ENCODE measurements around the gene DDHD1. TPM values are rescaled to one million over a fixed set of nuclear protein-coding genes. Genes with fewer than 3 reads are reported as not detected.

Gene DDHD1
- total and polyA plus RNA-seq, 7 experiments from 2014 or later: 6.7 to 103 (median 48.2) TPM

DNA sequence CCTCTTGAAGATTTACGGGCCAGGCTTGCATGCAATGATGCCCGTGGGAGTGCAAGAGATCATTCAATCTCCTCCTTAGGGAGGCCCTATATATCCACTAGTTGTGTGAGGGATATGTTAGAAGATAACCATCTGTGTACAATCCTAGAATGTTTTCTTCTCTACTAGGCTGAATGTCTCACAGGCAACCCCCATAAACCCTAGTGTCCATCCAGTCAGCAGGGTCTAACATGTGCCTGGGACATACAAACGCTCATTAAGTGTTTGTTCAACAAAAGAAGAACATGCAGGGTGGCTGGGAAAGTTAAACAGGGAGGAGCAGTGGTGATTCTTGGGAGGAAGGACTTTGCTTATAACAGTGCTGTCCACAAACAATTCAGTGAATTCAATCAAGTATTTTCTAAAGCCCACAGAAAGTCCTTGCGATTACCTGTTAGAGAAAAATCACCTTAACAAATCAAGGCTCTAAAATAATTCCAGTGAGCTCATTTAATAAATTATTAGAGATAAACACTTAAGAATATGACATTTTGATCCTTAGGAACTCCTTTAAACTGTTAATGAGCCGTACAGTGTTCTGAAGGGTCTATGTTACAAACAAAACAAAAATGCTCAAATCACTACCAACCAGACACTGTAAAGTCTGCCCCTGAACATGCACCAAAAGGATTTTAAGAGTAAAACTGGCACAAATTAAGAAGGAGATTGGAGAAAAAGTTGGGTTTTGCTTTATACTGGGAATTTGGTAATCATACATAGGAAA, 105.6 kb downstream of the DDHD1 start:
- H3K27ac Mint-ChIP-seq: no peak overlapping the region
- ChIA-PET CTCF (no interaction called here), POLR2A (no interaction called here)
- H3K4me1 Mint-ChIP-seq: no peaks in the 10 kb centered on the region
- peaks cover 0 to 21% (median 5%) of the 10 kb centered on the region in 3 experiments for H3K36me3 ChIP-seq (ENCODE audit: control insufficient read depth in 2 of 3, insufficient read depth in 3 of 3, low read length in 3 of 3)
- H3K27ac ChIP-seq (ENCODE audit: low read depth, low read length): no peak overlapping the region
- intact Hi-C loops (cut with micrococcal nuclease): no loop called here
- no peaks in the 10 kb centered on the region for H3K27me3 Mint-ChIP-seq
- DNase-seq (no peak), ATAC-seq (no peak)
- no peaks in the 10 kb centered on the region for H3K9me3 Mint-ChIP-seq
- H3K27me3 ChIP-seq (ENCODE audit: control insufficient read depth in 2 of 2, insufficient read depth in 2 of 2, low read length in 2 of 2): no peaks in the 10 kb centered on the region
- no peaks in the 10 kb centered on the region for H3K4me1 ChIP-seq (ENCODE audit: control insufficient read depth in 2 of 2, insufficient read depth in 2 of 2, low read length in 2 of 2)
- no peak overlapping the region for H3K4me3 ChIP-seq (ENCODE audit: low read length)
- no peak overlapping the region for H3K4me3 Mint-ChIP-seq
- H3K36me3 Mint-ChIP-seq: peaks cover 6 to 47% (median 37%) of the 10 kb centered on the region in 5 donors
- H3K9me3 ChIP-seq (ENCODE audit: control insufficient read depth in 2 of 3, low read length in 3 of 3): no peaks in the 10 kb centered on the region

DNA sequence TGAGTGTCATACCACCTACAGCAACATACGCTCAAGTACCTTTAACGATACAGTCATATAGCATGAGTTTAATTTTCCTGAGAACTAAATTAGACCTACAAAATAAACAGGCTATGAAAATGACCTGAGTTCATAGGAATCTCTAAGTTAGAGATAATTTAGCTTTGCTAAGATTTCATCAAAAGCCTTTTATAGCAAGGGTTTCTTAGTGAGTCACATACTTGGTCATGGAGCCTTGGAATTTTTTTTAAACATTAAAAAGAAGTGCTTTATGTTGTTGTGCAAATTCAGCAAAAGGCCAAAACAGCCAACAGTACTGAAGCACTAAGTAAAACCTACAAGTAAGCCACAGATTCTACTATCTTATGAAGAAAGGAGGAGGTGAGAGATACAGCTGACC, 108.6 kb downstream of the DDHD1 start:
- DNase-seq: no peak
- no peak overlapping the region for H3K4me3 ChIP-seq (ENCODE audit: low read length)
- Mint-ChIP-seq H3K36me3 (peaks cover 22 to 59% (median 49%) of the 10 kb centered on the region in 5 donors), H3K4me3 (no peak overlapping the region), H3K9me3 (peaks cover 0 to under 1% (median 0%) of the 10 kb centered on the region in 11 donors), H3K4me1 (no peaks in the 10 kb centered on the region), H3K27me3 (no peaks in the 10 kb centered on the region), H3K27ac (no peak overlapping the region)
- H3K4me1 ChIP-seq (ENCODE audit: control insufficient read depth in 2 of 2, insufficient read depth in 2 of 2, low read length in 2 of 2): no peaks in the 10 kb centered on the region
- H3K36me3 ChIP-seq (ENCODE audit: control insufficient read depth in 2 of 3, insufficient read depth in 3 of 3, low read length in 3 of 3): peaks cover 0 to 46% (median 5%) of the 10 kb centered on the region in 3 experiments
- no peaks in the 10 kb centered on the region for H3K9me3 ChIP-seq (ENCODE audit: control insufficient read depth in 2 of 3, low read length in 3 of 3)
- intact Hi-C loops (cut with micrococcal nuclease): no loop called here
- H3K27ac ChIP-seq (ENCODE audit: low read depth, low read length): no peak overlapping the region
- POLR2A ChIA-PET: no interaction called here
- CTCF ChIA-PET: no interaction called here
- ATAC-seq: no peak
- H3K27me3 ChIP-seq (ENCODE audit: control insufficient read depth in 2 of 2, insufficient read depth in 2 of 2, low read length in 2 of 2): no peaks in the 10 kb centered on the region

DNA sequence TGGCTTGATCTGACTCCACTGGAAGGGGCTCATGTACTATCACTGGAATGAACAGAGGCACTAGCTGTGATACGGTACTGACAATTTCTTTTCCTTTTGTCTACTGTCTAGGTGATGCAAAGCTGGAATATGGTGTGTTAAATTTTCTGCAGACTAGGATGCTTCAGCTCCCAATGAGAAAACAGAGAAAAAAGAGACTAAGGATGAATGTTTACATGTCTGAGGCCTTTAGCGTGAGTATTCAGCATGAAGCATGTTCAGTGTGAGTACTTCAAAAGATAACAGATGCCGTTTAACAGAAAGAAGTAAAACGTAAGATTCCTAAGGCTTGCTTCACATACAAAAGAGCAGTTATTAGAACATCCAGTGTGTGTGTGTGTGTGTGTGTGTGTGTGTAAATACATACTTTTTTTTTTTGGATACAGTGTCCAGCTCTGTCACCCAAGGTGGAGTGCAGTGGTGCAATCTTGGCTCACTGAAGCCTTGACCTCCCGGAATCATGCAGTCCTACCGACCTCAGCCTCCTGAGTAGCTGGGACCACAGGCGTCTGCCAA, 110.0 kb downstream of the DDHD1 start:
- H3K4me1 Mint-ChIP-seq: no peaks in the 10 kb centered on the region
- ChIA-PET POLR2A (interaction anchor here (0.7 kb wide), 1 partner anchor 109 kb away, joined by 3 read pairs; no protein-coding TSS in a partner anchor), CTCF (interaction anchor here (0.6 kb wide), 1 partner anchor 41 kb away, joined by 5 read pairs; no protein-coding TSS in a partner anchor)
- no peak overlapping the region for H3K4me3 ChIP-seq (ENCODE audit: low read length)
- no peaks in the 10 kb centered on the region for H3K27me3 Mint-ChIP-seq
- H3K36me3 Mint-ChIP-seq: peaks cover 27 to 64% (median 52%) of the 10 kb centered on the region in 5 donors
- ATAC-seq: no peak
- H3K4me1 ChIP-seq (ENCODE audit: control insufficient read depth in 2 of 2, insufficient read depth in 2 of 2, low read length in 2 of 2): no peaks in the 10 kb centered on the region
- no peak overlapping the region for H3K27ac ChIP-seq (ENCODE audit: low read depth, low read length)
- H3K4me3 Mint-ChIP-seq: no peak overlapping the region
- peaks cover 0 to 6% (median 0%) of the 10 kb centered on the region in 11 donors for H3K9me3 Mint-ChIP-seq
- no peak for DNase-seq
- peaks cover 5 to 56% (median 7%) of the 10 kb centered on the region in 3 experiments for H3K36me3 ChIP-seq (ENCODE audit: control insufficient read depth in 2 of 3, insufficient read depth in 3 of 3, low read length in 3 of 3)
- intact Hi-C loops (cut with micrococcal nuclease): no loop called here
- no peaks in the 10 kb centered on the region for H3K27me3 ChIP-seq (ENCODE audit: control insufficient read depth in 2 of 2, insufficient read depth in 2 of 2, low read length in 2 of 2)
- no peak overlapping the region for H3K27ac Mint-ChIP-seq
- no peaks in the 10 kb centered on the region for H3K9me3 ChIP-seq (ENCODE audit: control insufficient read depth in 2 of 3, low read length in 3 of 3)

DNA sequence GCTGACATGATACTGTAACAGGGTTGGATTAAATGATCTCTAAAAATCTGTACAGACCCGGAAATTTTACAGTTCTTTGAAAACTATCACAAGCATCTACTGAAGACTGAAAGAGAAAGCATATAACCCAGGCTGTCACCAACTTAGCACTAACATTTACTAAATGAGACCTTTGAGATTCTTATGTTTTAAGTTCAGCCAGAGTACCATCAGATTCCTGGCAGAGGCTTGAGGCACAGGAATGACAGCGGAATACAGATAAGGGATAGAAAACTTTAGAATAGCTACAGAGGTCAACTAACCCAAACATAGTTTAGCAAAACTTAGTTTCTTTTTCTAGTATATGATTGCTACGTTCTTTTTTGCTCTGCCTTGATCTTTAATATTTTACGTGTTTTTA, 110.6 kb downstream of the DDHD1 start:
- peaks cover 5 to 59% (median 7%) of the 10 kb centered on the region in 3 experiments for H3K36me3 ChIP-seq (ENCODE audit: control insufficient read depth in 2 of 3, insufficient read depth in 3 of 3, low read length in 3 of 3)
- ATAC-seq: no peak
- H3K36me3 Mint-ChIP-seq: peaks cover 33 to 70% (median 57%) of the 10 kb centered on the region in 5 donors

DNA sequence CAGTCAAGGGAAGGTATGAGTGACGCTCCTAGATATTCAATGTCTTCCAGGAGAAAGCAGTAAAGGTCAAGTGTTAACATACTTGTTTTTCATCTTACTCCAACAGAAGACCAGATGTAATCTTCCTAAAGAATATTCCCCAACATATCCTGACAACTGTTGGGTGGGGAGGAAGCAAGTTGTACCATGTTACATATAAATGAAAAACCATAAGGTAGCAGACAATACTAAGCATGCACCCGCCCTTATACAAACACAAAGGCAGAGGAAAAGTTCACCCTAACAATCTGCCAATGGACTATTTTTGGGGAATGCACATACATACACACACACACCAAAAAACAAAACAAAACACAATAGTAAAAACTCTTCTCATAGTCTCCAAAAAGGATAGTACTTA, 112.1 kb downstream of the DDHD1 start:
- ChIA-PET CTCF (no interaction called here), POLR2A (interaction anchor here (0.6 to 1.0 kb wide), 2 partner anchors 10 to 13 kb away, joined by 3 to 4 read pairs; no protein-coding TSS in a partner anchor)
- H3K4me3 Mint-ChIP-seq: no peak overlapping the region

More for the DNA sequence above, 110.6 kb downstream of the DDHD1 start:
- no peaks in the 10 kb centered on the region for H3K4me1 Mint-ChIP-seq
- no peaks in the 10 kb centered on the region for H3K4me1 ChIP-seq (ENCODE audit: control insufficient read depth in 2 of 2, insufficient read depth in 2 of 2, low read length in 2 of 2)
- H3K4me3 Mint-ChIP-seq: no peak overlapping the region
- no peaks in the 10 kb centered on the region for H3K9me3 ChIP-seq (ENCODE audit: control insufficient read depth in 2 of 3, low read length in 3 of 3)
- H3K27me3 ChIP-seq (ENCODE audit: control insufficient read depth in 2 of 2, insufficient read depth in 2 of 2, low read length in 2 of 2): no peaks in the 10 kb centered on the region
- DNase-seq: no peak
- intact Hi-C loops (cut with micrococcal nuclease): no loop called here
- CTCF ChIA-PET: interaction anchor here (0.6 kb wide), 1 partner anchor 41 kb away, joined by 5 read pairs; no protein-coding TSS in a partner anchor
- H3K27me3 Mint-ChIP-seq: no peaks in the 10 kb centered on the region
- H3K4me3 ChIP-seq (ENCODE audit: low read length): no peak overlapping the region
- no peak overlapping the region for H3K27ac Mint-ChIP-seq
- no peak overlapping the region for H3K27ac ChIP-seq (ENCODE audit: low read depth, low read length)
- POLR2A ChIA-PET: interaction anchor here (0.7 kb wide), 1 partner anchor 109 kb away, joined by 3 read pairs; no protein-coding TSS in a partner anchor
- H3K9me3 Mint-ChIP-seq: peaks cover 0 to 11% (median 0%) of the 10 kb centered on the region in 11 donors

DNA sequence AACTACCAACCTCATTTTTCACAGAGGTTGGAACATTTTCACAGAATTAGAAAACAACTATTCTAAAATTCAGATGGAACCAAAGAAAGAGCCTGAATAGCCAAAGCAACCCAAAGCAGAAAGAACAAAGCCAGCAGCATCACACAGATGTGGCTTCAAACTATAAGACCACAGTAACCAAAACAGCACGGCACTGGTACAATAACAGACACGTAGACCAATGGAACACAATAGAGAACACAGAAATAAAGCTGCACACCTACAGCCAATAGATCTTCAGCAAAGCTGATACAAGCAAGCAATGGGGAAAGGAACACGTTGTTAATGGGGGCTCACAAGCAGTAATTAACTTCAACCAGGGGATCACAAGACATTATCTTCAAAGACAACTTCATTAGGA, 114.5 kb downstream of the DDHD1 start:
- Histone ChIP-seq H3K36me3 (ENCODE audit: control insufficient read depth in 2 of 3, insufficient read depth in 3 of 3, low read length in 3 of 3) (peaks cover 5 to 55% (median 7%) of the 10 kb centered on the region in 3 experiments), H3K4me3 (ENCODE audit: low read length) (no peak overlapping the region), H3K27ac (ENCODE audit: low read depth, low read length) (no peak overlapping the region), H3K4me1 (ENCODE audit: control insufficient read depth in 2 of 2, insufficient read depth in 2 of 2, low read length in 2 of 2) (no peaks in the 10 kb centered on the region), H3K9me3 (ENCODE audit: control insufficient read depth in 2 of 3, low read length in 3 of 3) (no peaks in the 10 kb centered on the region), H3K27me3 (ENCODE audit: control insufficient read depth in 2 of 2, insufficient read depth in 2 of 2, low read length in 2 of 2) (no peaks in the 10 kb centered on the region)
- Mint-ChIP-seq H3K9me3 (peaks cover 0 to 11% (median 0%) of the 10 kb centered on the region in 11 donors), H3K36me3 (peaks cover 43 to 79% (median 69%) of the 10 kb centered on the region in 5 donors), H3K4me3 (no peak overlapping the region), H3K4me1 (peaks cover 0 to 12% (median 1%) of the 10 kb centered on the region in 7 donors), H3K27ac (no peak overlapping the region), H3K27me3 (no peaks in the 10 kb centered on the region)
- ChIA-PET POLR2A (no interaction called here), CTCF (no interaction called here)
- intact Hi-C loops (cut with micrococcal nuclease): no loop called here
- no peak for DNase-seq
- no peak for ATAC-seq

More for the DNA sequence above, 112.1 kb downstream of the DDHD1 start:
- peaks cover 5 to 55% (median 7%) of the 10 kb centered on the region in 3 experiments for H3K36me3 ChIP-seq (ENCODE audit: control insufficient read depth in 2 of 3, insufficient read depth in 3 of 3, low read length in 3 of 3)
- peaks cover 0 to 11% (median 0%) of the 10 kb centered on the region in 11 donors for H3K9me3 Mint-ChIP-seq
- no peaks in the 10 kb centered on the region for H3K27me3 Mint-ChIP-seq
- H3K36me3 Mint-ChIP-seq: peaks cover 40 to 77% (median 65%) of the 10 kb centered on the region in 5 donors
- DNase-seq: no peak
- intact Hi-C loops (cut with micrococcal nuclease): no loop called here
- H3K27me3 ChIP-seq (ENCODE audit: control insufficient read depth in 2 of 2, insufficient read depth in 2 of 2, low read length in 2 of 2): no peaks in the 10 kb centered on the region
- ATAC-seq: no peak
- no peak overlapping the region for H3K4me3 ChIP-seq (ENCODE audit: low read length)
- no peaks in the 10 kb centered on the region for H3K4me1 Mint-ChIP-seq
- no peaks in the 10 kb centered on the region for H3K4me1 ChIP-seq (ENCODE audit: control insufficient read depth in 2 of 2, insufficient read depth in 2 of 2, low read length in 2 of 2)
- H3K27ac ChIP-seq (ENCODE audit: low read depth, low read length): no peak overlapping the region
- H3K27ac Mint-ChIP-seq: no peak overlapping the region
- H3K9me3 ChIP-seq (ENCODE audit: control insufficient read depth in 2 of 3, low read length in 3 of 3): no peaks in the 10 kb centered on the region
